ENCODE data around the gene SLX4IP. TPM values are rescaled to one million over a fixed set of nuclear protein-coding genes. Genes with fewer than 3 reads are reported as not detected.

Gene SLX4IP
- total and polyA plus RNA-seq, 5 donors from 2014 or later, result 1.5 to 4.1 (median 2.4) TPM

GRCh38 chr20:10549511-10549910, 114.4 kb downstream of the SLX4IP start:
- ATAC-seq (ENCODE audit: low read depth in 2 of 2), result no peak
- no peaks in the 10 kb centered on the region for H3K36me3 ChIP-seq (ENCODE audit: control insufficient read depth, insufficient read depth, low read length)
- H3K4me3 ChIP-seq (ENCODE audit: low read depth, low read length), result no peak overlapping the region
- no peaks in the 10 kb centered on the region for H3K27me3 ChIP-seq (ENCODE audit: control insufficient read depth, insufficient read depth, low read length)
- Mint-ChIP-seq H3K27ac (no peak overlapping the region), H3K4me3 (no peak overlapping the region), H3K9me3 (no peaks in the 10 kb centered on the region), H3K27me3 (no peaks in the 10 kb centered on the region), H3K4me1 (peaks cover 5 to 38% (median 30%) of the 10 kb centered on the region in 4 donors), H3K36me3 (no peaks in the 10 kb centered on the region)
- DNase-seq, result no peak
- no peak overlapping the region for H3K27ac ChIP-seq (ENCODE audit: insufficient read depth, low read length, poor library complexity, severe bottlenecking)
- H3K9me3 ChIP-seq (ENCODE audit: control insufficient read depth in 2 of 2, low read length in 2 of 2), result no peaks in the 10 kb centered on the region
- H3K4me1 ChIP-seq (ENCODE audit: control insufficient read depth, insufficient read depth, low read length, poor library complexity, severe bottlenecking), result peaks cover 10% of the 10 kb centered on the region

GRCh38 chr20:10550204-10551118, 115.4 kb downstream of the SLX4IP start:
- peak overlapping the region in 2 of 4 donors; percentile 55 to 70 for H3K4me3 Mint-ChIP-seq
- H3K27me3 Mint-ChIP-seq, result no peaks in the 10 kb centered on the region
- Histone ChIP-seq H3K27me3 (ENCODE audit: control insufficient read depth, insufficient read depth, low read length) (no peaks in the 10 kb centered on the region), H3K36me3 (ENCODE audit: control insufficient read depth, insufficient read depth, low read length) (no peaks in the 10 kb centered on the region), H3K27ac (ENCODE audit: insufficient read depth, low read length, poor library complexity, severe bottlenecking) (no peak overlapping the region), H3K4me3 (ENCODE audit: low read depth, low read length) (no peak overlapping the region), H3K4me1 (ENCODE audit: control insufficient read depth, insufficient read depth, low read length, poor library complexity, severe bottlenecking) (peaks cover 10% of the 10 kb centered on the region), H3K9me3 (ENCODE audit: control insufficient read depth in 2 of 2, low read length in 2 of 2) (no peaks in the 10 kb centered on the region)
- peaks cover 5 to 38% (median 30%) of the 10 kb centered on the region in 4 donors for H3K4me1 Mint-ChIP-seq
- H3K27ac Mint-ChIP-seq, result peak overlapping the region; percentile 40 to 94 (median 78)
- H3K9me3 Mint-ChIP-seq, result no peaks in the 10 kb centered on the region
- H3K36me3 Mint-ChIP-seq, result no peaks in the 10 kb centered on the region
- ATAC-seq (ENCODE audit: low read depth in 2 of 2) (peak; percentile 31 to 45), DNase-seq (peak in 1 of 3 donors; percentile 74)

GRCh38 chr20:10551732-10552724, 116.9 kb downstream of the SLX4IP start:
- no peak for ATAC-seq (ENCODE audit: low read depth in 2 of 2)
- no peaks in the 10 kb centered on the region for H3K27me3 ChIP-seq (ENCODE audit: control insufficient read depth, insufficient read depth, low read length)
- DNase-seq, result no peak
- no peak overlapping the region for H3K4me3 Mint-ChIP-seq
- peaks cover 10% of the 10 kb centered on the region for H3K4me1 ChIP-seq (ENCODE audit: control insufficient read depth, insufficient read depth, low read length, poor library complexity, severe bottlenecking)
- H3K36me3 ChIP-seq (ENCODE audit: control insufficient read depth, insufficient read depth, low read length), result no peaks in the 10 kb centered on the region
- H3K9me3 ChIP-seq (ENCODE audit: control insufficient read depth in 2 of 2, low read length in 2 of 2), result no peaks in the 10 kb centered on the region
- peaks cover 7% of the 10 kb centered on the region for H3K36me3 Mint-ChIP-seq
- H3K4me1 Mint-ChIP-seq, result peaks cover 5 to 40% (median 30%) of the 10 kb centered on the region in 4 donors
- peak overlapping the region in 2 of 3 donors; percentile 10 to 94 for H3K27ac Mint-ChIP-seq
- no peak overlapping the region for H3K4me3 ChIP-seq (ENCODE audit: low read depth, low read length)
- no peak overlapping the region for H3K27ac ChIP-seq (ENCODE audit: insufficient read depth, low read length, poor library complexity, severe bottlenecking)
- no peaks in the 10 kb centered on the region for H3K27me3 Mint-ChIP-seq
- no peaks in the 10 kb centered on the region for H3K9me3 Mint-ChIP-seq

GRCh38 chr20:10553326-10553984, 118.3 kb downstream of the SLX4IP start:
- H3K27me3 Mint-ChIP-seq, result no peaks in the 10 kb centered on the region
- Histone ChIP-seq H3K9me3 (ENCODE audit: control insufficient read depth in 2 of 2, low read length in 2 of 2) (no peaks in the 10 kb centered on the region), H3K36me3 (ENCODE audit: control insufficient read depth, insufficient read depth, low read length) (no peaks in the 10 kb centered on the region), H3K4me1 (ENCODE audit: control insufficient read depth, insufficient read depth, low read length, poor library complexity, severe bottlenecking) (peaks cover 10% of the 10 kb centered on the region), H3K27ac (ENCODE audit: insufficient read depth, low read length, poor library complexity, severe bottlenecking) (no peak overlapping the region), H3K27me3 (ENCODE audit: control insufficient read depth, insufficient read depth, low read length) (no peaks in the 10 kb centered on the region), H3K4me3 (ENCODE audit: low read depth, low read length) (no peak overlapping the region)
- no peak overlapping the region for H3K27ac Mint-ChIP-seq
- H3K9me3 Mint-ChIP-seq, result no peaks in the 10 kb centered on the region
- no peak for ATAC-seq (ENCODE audit: low read depth in 2 of 2)
- H3K4me1 Mint-ChIP-seq, result peaks cover 5 to 36% (median 31%) of the 10 kb centered on the region in 4 donors
- DNase-seq, result peak in 1 of 3 donors; percentile 59
- H3K36me3 Mint-ChIP-seq, result peaks cover 11% of the 10 kb centered on the region
- no peak overlapping the region for H3K4me3 Mint-ChIP-seq

GRCh38 chr20:10554285-10554684, 119.2 kb downstream of the SLX4IP start:
- Histone ChIP-seq H3K4me1 (ENCODE audit: control insufficient read depth, insufficient read depth, low read length, poor library complexity, severe bottlenecking) (peaks cover 10% of the 10 kb centered on the region), H3K4me3 (ENCODE audit: low read depth, low read length) (no peak overlapping the region), H3K36me3 (ENCODE audit: control insufficient read depth, insufficient read depth, low read length) (no peaks in the 10 kb centered on the region), H3K27ac (ENCODE audit: insufficient read depth, low read length, poor library complexity, severe bottlenecking) (no peak overlapping the region), H3K27me3 (ENCODE audit: control insufficient read depth, insufficient read depth, low read length) (no peaks in the 10 kb centered on the region), H3K9me3 (ENCODE audit: control insufficient read depth in 2 of 2, low read length in 2 of 2) (no peaks in the 10 kb centered on the region)
- DNase-seq (no peak), ATAC-seq (ENCODE audit: low read depth in 2 of 2) (no peak)
- H3K36me3 Mint-ChIP-seq, result peaks cover 15% of the 10 kb centered on the region
- H3K27ac Mint-ChIP-seq, result no peak overlapping the region
- H3K4me1 Mint-ChIP-seq, result peaks cover 5 to 38% (median 31%) of the 10 kb centered on the region in 4 donors
- H3K27me3 Mint-ChIP-seq, result no peaks in the 10 kb centered on the region
- H3K4me3 Mint-ChIP-seq, result no peak overlapping the region
- no peaks in the 10 kb centered on the region for H3K9me3 Mint-ChIP-seq

- DNase-seq (no peak), ATAC-seq (ENCODE audit: low read depth in 2 of 2) (no peak)
- Mint-ChIP-seq H3K4me1 (peaks cover 6 to 33% (median 25%) of the 10 kb centered on the region in 4 donors), H3K27ac (no peak overlapping the region), H3K4me3 (no peak overlapping the region), H3K9me3 (no peaks in the 10 kb centered on the region), H3K27me3 (no peaks in the 10 kb centered on the region), H3K36me3 (peaks cover 19% of the 10 kb centered on the region)
- Histone ChIP-seq H3K4me1 (ENCODE audit: control insufficient read depth, insufficient read depth, low read length, poor library complexity, severe bottlenecking) (peaks cover 4% of the 10 kb centered on the region), H3K4me3 (ENCODE audit: low read depth, low read length) (no peak overlapping the region), H3K9me3 (ENCODE audit: control insufficient read depth in 2 of 2, low read length in 2 of 2) (no peaks in the 10 kb centered on the region), H3K27me3 (ENCODE audit: control insufficient read depth, insufficient read depth, low read length) (no peaks in the 10 kb centered on the region), H3K27ac (ENCODE audit: insufficient read depth, low read length, poor library complexity, severe bottlenecking) (no peak overlapping the region), H3K36me3 (ENCODE audit: control insufficient read depth, insufficient read depth, low read length) (no peaks in the 10 kb centered on the region)
These were observed 120.3 kb downstream of the SLX4IP start for GRCh38 chr20:10555393-10555792.

GRCh38 chr20:10555865-10556308, 120.8 kb downstream of the SLX4IP start:
- H3K9me3 ChIP-seq (ENCODE audit: control insufficient read depth in 2 of 2, low read length in 2 of 2), result no peaks in the 10 kb centered on the region
- H3K36me3 Mint-ChIP-seq, result peaks cover 19% of the 10 kb centered on the region
- no peak overlapping the region for H3K27ac ChIP-seq (ENCODE audit: insufficient read depth, low read length, poor library complexity, severe bottlenecking)
- no peaks in the 10 kb centered on the region for H3K27me3 Mint-ChIP-seq
- no peak overlapping the region for H3K27ac Mint-ChIP-seq
- no peaks in the 10 kb centered on the region for H3K9me3 Mint-ChIP-seq
- H3K4me1 Mint-ChIP-seq, result peaks cover 6 to 28% (median 20%) of the 10 kb centered on the region in 4 donors
- ATAC-seq (ENCODE audit: low read depth in 2 of 2) (no peak), DNase-seq (no peak)
- H3K36me3 ChIP-seq (ENCODE audit: control insufficient read depth, insufficient read depth, low read length), result no peaks in the 10 kb centered on the region
- no peaks in the 10 kb centered on the region for H3K27me3 ChIP-seq (ENCODE audit: control insufficient read depth, insufficient read depth, low read length)
- H3K4me3 ChIP-seq (ENCODE audit: low read depth, low read length), result no peak overlapping the region
- H3K4me1 ChIP-seq (ENCODE audit: control insufficient read depth, insufficient read depth, low read length, poor library complexity, severe bottlenecking), result no peaks in the 10 kb centered on the region
- H3K4me3 Mint-ChIP-seq, result no peak overlapping the region

Data from CD4-positive, CD25-positive, alpha-beta regulatory T cell (primary cell).